GM20431 (cell line): ENCODE measurements around the gene ALOX12B.
"Not testable (repeated sequence)": the region's sequence is repeated elsewhere in the genome, so short reads cannot be mapped to it uniquely, and the experiment has no call there.

Experiments used
- in situ Hi-C: fragments of 300-500 bp; cut with MseI, MboI; formaldehyde crosslinking; loops from one replicate; pipeline ENCODE4 v1.15.0; 2020; ENCODE audit warnings: low sequenced_read_pairs; ENCODE audit not compliant: unreplicated experiment

ALOX12B gene

GRCh38 chr17:8091033-8091687 is 3.6 kb upstream of the ALOX12B start:
- in situ Hi-C loops, result no loop called here

- in situ Hi-C loops, result no loop called here
Measured at GRCh38 chr17:8089728-8090127, 2.2 kb upstream of the ALOX12B start.

- in situ Hi-C loops, result no loop called here
Measured at GRCh38 chr17:8087952-8088230, 375 bp upstream of the ALOX12B start.

GRCh38 chr17:8084250-8084649 is 3.3 kb downstream of the ALOX12B start:
- in situ Hi-C loops, result no loop called here

GRCh38 chr17:8082292-8082691 is 5.2 kb downstream of the ALOX12B start:
- in situ Hi-C loops, result no loop called here

GRCh38 chr17:8081876-8082275 is 5.6 kb downstream of the ALOX12B start:
- in situ Hi-C loops, result no loop called here

- in situ Hi-C loops, result no loop called here
Measured at GRCh38 chr17:8080799-8081219, 6.7 kb downstream of the ALOX12B start.

GRCh38 chr17:8080208-8080798 is 7.2 kb downstream of the ALOX12B start:
- in situ Hi-C loops, result no loop called here

- in situ Hi-C loops, result no loop called here
Measured at GRCh38 chr17:8079291-8080207, 8.0 kb downstream of the ALOX12B start.

- in situ Hi-C loops, result not testable (repeated sequence)
Measured at GRCh38 chr17:8077939-8078338, 9.6 kb downstream of the ALOX12B start.

- in situ Hi-C loops, result no loop called here
Measured at GRCh38 chr17:8076502-8077266, 10.8 kb downstream of the ALOX12B start.

GRCh38 chr17:8075574-8076342 is 11.8 kb downstream of the ALOX12B start:
- in situ Hi-C loops, result no loop called here

- in situ Hi-C loops, result no loop called here
Measured at GRCh38 chr17:8075081-8075480, 12.4 kb downstream of the ALOX12B start.

GRCh38 chr17:8074554-8074953 is 13.0 kb downstream of the ALOX12B start:
- in situ Hi-C loops, result no loop called here

- in situ Hi-C loops, result no loop called here
Measured at GRCh38 chr17:8073627-8074484, 13.7 kb downstream of the ALOX12B start.

GRCh38 chr17:8072729-8073461 is 14.6 kb downstream of the ALOX12B start:
- in situ Hi-C loops, result no loop called here

- in situ Hi-C loops, result no loop called here
Measured at GRCh38 chr17:8072341-8072728, 15.2 kb downstream of the ALOX12B start.

GRCh38 chr17:8071496-8071895 is 16.0 kb downstream of the ALOX12B start:
- in situ Hi-C loops, result no loop called here

GRCh38 chr17:8069587-8069860 is 18.0 kb downstream of the ALOX12B start:
- in situ Hi-C loops, result no loop called here
